Measurements from ENCODE around the gene GALC. TPM values are rescaled to one million over a fixed set of nuclear protein-coding genes. Genes with fewer than 3 reads are reported as not detected.
A peak's percentile ranks its signal among the peaks of the same experiment; 100 is the strongest.

GALC gene
- total and polyA plus RNA-seq, 11 donors: 6.1 to 28.2 (median 16.9) TPM

DNA sequence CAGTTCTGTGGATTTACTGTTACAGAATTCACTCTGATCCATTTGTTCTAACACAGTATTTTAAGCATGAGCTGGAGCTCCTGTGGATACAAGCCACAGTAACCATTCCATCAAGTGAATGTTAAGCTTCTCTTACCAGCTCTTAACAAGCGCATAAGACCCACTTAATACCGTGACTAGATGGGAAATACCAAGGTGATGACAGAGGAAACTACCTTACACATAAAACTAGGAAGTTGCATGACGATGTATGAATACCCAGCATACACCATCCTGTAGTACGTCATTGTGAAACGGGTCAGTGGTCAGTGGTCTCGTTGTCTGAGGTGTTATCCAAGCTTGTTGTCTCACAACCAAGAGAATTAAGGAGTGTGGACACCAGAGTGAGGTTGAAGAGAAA lies 2.0 kb upstream of the GALC start:
- H3K9me3 ChIP-seq: no peaks in the 10 kb centered on the region
- no peak overlapping the region for H3K4me3 ChIP-seq
- H3K27ac ChIP-seq: peak overlapping the region in 3 of 12 donors; percentile 14 to 97 (median 21)
- no peak for TF ChIP-seq POLR2A (IDR thresholded peaks at IDR 0.05)
- TF ChIP-seq, protein P1, sequence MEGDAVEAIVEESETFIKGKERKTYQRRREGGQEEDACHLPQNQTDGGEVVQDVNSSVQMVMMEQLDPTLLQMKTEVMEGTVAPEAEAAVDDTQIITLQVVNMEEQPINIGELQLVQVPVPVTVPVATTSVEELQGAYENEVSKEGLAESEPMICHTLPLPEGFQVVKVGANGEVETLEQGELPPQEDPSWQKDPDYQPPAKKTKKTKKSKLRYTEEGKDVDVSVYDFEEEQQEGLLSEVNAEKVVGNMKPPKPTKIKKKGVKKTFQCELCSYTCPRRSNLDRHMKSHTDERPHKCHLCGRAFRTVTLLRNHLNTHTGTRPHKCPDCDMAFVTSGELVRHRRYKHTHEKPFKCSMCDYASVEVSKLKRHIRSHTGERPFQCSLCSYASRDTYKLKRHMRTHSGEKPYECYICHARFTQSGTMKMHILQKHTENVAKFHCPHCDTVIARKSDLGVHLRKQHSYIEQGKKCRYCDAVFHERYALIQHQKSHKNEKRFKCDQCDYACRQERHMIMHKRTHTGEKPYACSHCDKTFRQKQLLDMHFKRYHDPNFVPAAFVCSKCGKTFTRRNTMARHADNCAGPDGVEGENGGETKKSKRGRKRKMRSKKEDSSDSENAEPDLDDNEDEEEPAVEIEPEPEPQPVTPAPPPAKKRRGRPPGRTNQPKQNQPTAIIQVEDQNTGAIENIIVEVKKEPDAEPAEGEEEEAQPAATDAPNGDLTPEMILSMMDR (IDR thresholded peaks at IDR 0.05): no peak
- H3K36me3 ChIP-seq: no peaks in the 10 kb centered on the region
- ATAC-seq (no peak), DNase-seq (no peak)
- H3K4me1 ChIP-seq: peaks cover 0 to 55% (median 18%) of the 10 kb centered on the region in 12 donors
- WGBS, 4 donors: 84 to 90% (median 89%) methylated on average over 6 of the region's 6 CpGs
- H3K27me3 ChIP-seq: no peaks in the 10 kb centered on the region
- intact Hi-C loops (cut with DNase I): loop anchor here in 1 of 10 donors (10.0 kb wide), 1 partner anchor 560 kb away; the partner anchor contains the start of gene PTPN21

DNA sequence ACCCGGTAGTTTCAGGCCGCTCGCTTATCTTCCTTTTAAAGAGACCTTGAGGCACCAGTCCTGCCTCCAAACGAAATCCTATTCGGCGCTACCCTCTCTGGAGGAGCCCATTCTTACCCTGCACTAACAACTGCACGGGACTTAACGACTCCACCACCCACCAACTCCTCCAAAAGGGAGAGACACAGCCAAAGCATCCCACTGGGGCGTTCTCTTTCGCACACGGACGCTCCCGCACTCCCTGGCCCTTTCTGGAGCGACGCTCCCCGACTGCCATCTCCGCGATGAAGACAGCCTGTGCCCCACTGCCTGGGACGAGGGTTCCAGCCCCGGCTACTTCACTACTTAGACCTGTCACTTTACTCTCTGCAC lies 650 bp downstream of the GALC start:
- TF ChIP-seq, protein P1 (IDR thresholded peaks at IDR 0.05): no peak
- TF ChIP-seq POLR2A (IDR thresholded peaks at IDR 0.05): no peak
- H3K27me3 ChIP-seq: no peaks in the 10 kb centered on the region
- DNase-seq (no peak), ATAC-seq (peak; percentile 22 to 43 (median 34))
- peak overlapping the region; percentile 50 to 94 (median 78) for H3K4me3 ChIP-seq
- H3K9me3 ChIP-seq: no peaks in the 10 kb centered on the region
- no peaks in the 10 kb centered on the region for H3K36me3 ChIP-seq
- peaks cover 0 to 43% (median 20%) of the 10 kb centered on the region in 12 donors for H3K4me1 ChIP-seq
- 1 to 5% (median 4%) methylated on average over 13 to 20 of the region's 20 CpGs for WGBS, 4 donors
- H3K27ac ChIP-seq: peak overlapping the region; percentile 80 to 97 (median 94)
- intact Hi-C loops (cut with DNase I): loop anchor here in 1 of 10 donors (10.0 kb wide), 1 partner anchor 562 kb away; the partner anchor contains the start of gene PTPN21

DNA sequence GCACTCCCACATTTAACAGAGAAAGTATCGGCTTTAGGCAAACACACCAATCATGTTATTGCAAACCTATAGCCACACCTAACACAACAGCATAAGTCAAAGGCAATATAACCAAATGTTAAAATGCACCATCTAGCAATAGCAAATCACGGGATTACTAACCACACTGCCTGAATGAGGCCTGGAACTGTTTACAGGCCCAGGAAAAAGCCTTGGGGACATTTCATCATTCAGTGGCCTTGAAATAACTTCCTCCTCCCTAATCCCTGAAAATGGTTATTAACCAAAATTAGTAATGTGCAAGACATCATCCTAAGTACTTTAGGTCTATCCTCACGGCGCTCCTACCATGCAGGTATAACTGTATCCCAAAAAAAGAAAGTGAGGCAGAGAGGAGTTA lies 2.3 kb downstream of the GALC start:
- DNase-seq: no peak
- peak overlapping the region in 4 of 12 donors; percentile 27 to 97 (median 94) for H3K27ac ChIP-seq
- no peak for ATAC-seq
- intact Hi-C loops (cut with DNase I): loop anchor here in 1 of 10 donors (10.0 kb wide), 1 partner anchor 564 kb away; the partner anchor contains the start of gene PTPN21
- WGBS, 4 donors: 87 to 93% (median 92%) methylated on average over 4 of the region's 4 CpGs
- TF ChIP-seq, protein P1 (IDR thresholded peaks at IDR 0.05): no peak
- no peak for TF ChIP-seq POLR2A (IDR thresholded peaks at IDR 0.05)
- H3K36me3 ChIP-seq: peaks cover 0 to 10% (median 5%) of the 10 kb centered on the region in 9 donors
- peaks cover 0 to 36% (median 15%) of the 10 kb centered on the region in 12 donors for H3K4me1 ChIP-seq
- no peaks in the 10 kb centered on the region for H3K27me3 ChIP-seq
- H3K9me3 ChIP-seq: no peaks in the 10 kb centered on the region
- no peak overlapping the region for H3K4me3 ChIP-seq

DNA sequence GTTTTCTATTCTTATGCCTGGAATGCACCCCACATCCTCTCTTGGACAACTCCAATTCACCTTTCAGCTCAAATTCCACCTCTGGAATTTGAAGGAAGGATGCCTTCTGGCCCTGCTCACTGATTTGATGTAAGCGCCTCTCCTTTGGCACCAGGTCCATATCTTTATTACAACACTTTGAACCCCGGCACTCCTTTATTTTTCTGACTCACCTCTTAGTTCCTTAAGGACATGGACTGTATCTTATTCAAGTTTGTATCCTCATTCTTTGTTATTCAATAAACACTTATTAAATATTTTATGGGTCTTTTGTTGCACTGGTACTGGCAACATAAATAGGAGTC lies 3.1 kb downstream of the GALC start:
- H3K9me3 ChIP-seq: no peaks in the 10 kb centered on the region
- WGBS, 4 donors: 87 to 98% (median 93%) methylated on average over 2 of the region's 2 CpGs
- DNase-seq: no peak
- intact Hi-C loops (cut with DNase I): loop anchor here in 1 of 10 donors (10.0 kb wide), 1 partner anchor 565 kb away; the partner anchor contains the start of gene PTPN21
- peaks cover 0 to 18% (median 13%) of the 10 kb centered on the region in 9 donors for H3K36me3 ChIP-seq
- peaks cover 0 to 34% (median 11%) of the 10 kb centered on the region in 12 donors for H3K4me1 ChIP-seq
- ATAC-seq: no peak
- no peak for TF ChIP-seq POLR2A (IDR thresholded peaks at IDR 0.05)
- TF ChIP-seq, protein P1 (IDR thresholded peaks at IDR 0.05): no peak
- no peak overlapping the region for H3K4me3 ChIP-seq
- H3K27ac ChIP-seq: peak overlapping the region in 1 of 12 donors; percentile 27
- no peaks in the 10 kb centered on the region for H3K27me3 ChIP-seq

All from heart left ventricle (tissue), 16 donors.